ENCODE measurements around the gene GFRA1.
"Not testable (repeated sequence)": the region's sequence is repeated elsewhere in the genome, so short reads cannot be mapped to it uniquely, and the experiment has no call there.

The GFRA1 gene

GRCh38 chr10:116045366-116046356, 227.3 kb downstream of the GFRA1 start:
- in situ Hi-C loops (cut with HindIII; ENCODE audit: low sequenced_read_pairs), result no loop called here

GRCh38 chr10:116044801-116045248, 228.2 kb downstream of the GFRA1 start:
- in situ Hi-C loops (cut with HindIII; ENCODE audit: low sequenced_read_pairs), result no loop called here

- in situ Hi-C loops (cut with HindIII; ENCODE audit: low sequenced_read_pairs), result no loop called here
Measured at GRCh38 chr10:116043861-116044260, 229.1 kb downstream of the GFRA1 start.

- in situ Hi-C loops (cut with HindIII; ENCODE audit: low sequenced_read_pairs), result no loop called here
Measured at GRCh38 chr10:116043304-116043703, 229.7 kb downstream of the GFRA1 start.

- in situ Hi-C loops (cut with HindIII; ENCODE audit: low sequenced_read_pairs), result no loop called here
Measured at GRCh38 chr10:116041948-116042347, 231.1 kb downstream of the GFRA1 start.

GRCh38 chr10:116039612-116040011, 233.4 kb downstream of the GFRA1 start:
- in situ Hi-C loops (cut with HindIII; ENCODE audit: low sequenced_read_pairs), result no loop called here

- in situ Hi-C loops (cut with HindIII; ENCODE audit: low sequenced_read_pairs), result no loop called here
Measured at GRCh38 chr10:116038259-116038658, 234.7 kb downstream of the GFRA1 start.

- in situ Hi-C loops (cut with HindIII; ENCODE audit: low sequenced_read_pairs), result not testable (repeated sequence)
Measured at GRCh38 chr10:116035406-116035805, 237.6 kb downstream of the GFRA1 start.

GRCh38 chr10:116030576-116030975, 242.4 kb downstream of the GFRA1 start:
- in situ Hi-C loops (cut with HindIII; ENCODE audit: low sequenced_read_pairs), result no loop called here

GRCh38 chr10:116029826-116030225, 243.2 kb downstream of the GFRA1 start:
- in situ Hi-C loops (cut with HindIII; ENCODE audit: low sequenced_read_pairs), result no loop called here

- in situ Hi-C loops (cut with HindIII; ENCODE audit: low sequenced_read_pairs), result no loop called here
Measured at GRCh38 chr10:116027355-116027754, 245.7 kb downstream of the GFRA1 start.

- in situ Hi-C loops (cut with HindIII; ENCODE audit: low sequenced_read_pairs), result no loop called here
Measured at GRCh38 chr10:116026725-116027124, 246.3 kb downstream of the GFRA1 start.

- in situ Hi-C loops (cut with HindIII; ENCODE audit: low sequenced_read_pairs), result no loop called here
Measured at GRCh38 chr10:116026315-116026714, 246.7 kb downstream of the GFRA1 start.

- in situ Hi-C loops (cut with HindIII; ENCODE audit: low sequenced_read_pairs), result no loop called here
Measured at GRCh38 chr10:116024271-116024878, 248.6 kb downstream of the GFRA1 start.

GRCh38 chr10:116017405-116017804, 255.6 kb downstream of the GFRA1 start:
- in situ Hi-C loops (cut with HindIII; ENCODE audit: low sequenced_read_pairs), result no loop called here

- in situ Hi-C loops (cut with HindIII; ENCODE audit: low sequenced_read_pairs), result no loop called here
Measured at GRCh38 chr10:116015583-116016333, 257.2 kb downstream of the GFRA1 start.

- in situ Hi-C loops (cut with HindIII; ENCODE audit: low sequenced_read_pairs), result no loop called here
Measured at GRCh38 chr10:116014871-116015582, 258.0 kb downstream of the GFRA1 start.

GRCh38 chr10:116014326-116014725, 258.7 kb downstream of the GFRA1 start:
- in situ Hi-C loops (cut with HindIII; ENCODE audit: low sequenced_read_pairs), result no loop called here

GRCh38 chr10:116011929-116012328, 261.1 kb downstream of the GFRA1 start:
- in situ Hi-C loops (cut with HindIII; ENCODE audit: low sequenced_read_pairs), result no loop called here

GRCh38 chr10:116007256-116007891, 265.6 kb downstream of the GFRA1 start:
- in situ Hi-C loops (cut with HindIII; ENCODE audit: low sequenced_read_pairs), result no loop called here

Data from endothelial cell of hepatic sinusoid (primary cell).